Panc1 (cell line): ENCODE results near the gene LIN28B.

Experiments
- CTCF ChIP-seq: fragments of 450-650 bp; IDR thresholded peaks from 2 replicates; pipeline ENCODE4 v1.5.1; 2017; ENCODE audit warnings: mild to moderate bottlenecking
- POLR2AphosphoS5 ChIP-seq: IDR thresholded peaks from 2 replicates; pipeline ENCODE4 v1.6.1; 2012; ENCODE audit warnings: mild to moderate bottlenecking, low read depth, low read length, moderate library complexity
- SIN3A ChIP-seq: IDR thresholded peaks from 2 replicates; pipeline ENCODE4 v1.6.1; 2012; ENCODE audit warnings: low read depth, mild to moderate bottlenecking, low read length, moderate library complexity, borderline replicate concordance; ENCODE audit not compliant: insufficient read depth
- TCF7L2 ChIP-seq: IDR thresholded peaks from 2 replicates; pipeline ENCODE4 v1.6.1; 2011; ENCODE audit warnings: mild to moderate bottlenecking, low read depth, low read length, inconsistent platforms
- TF ChIP-seq, protein P1 (sequence below), 2 experiments: IDR thresholded peaks; 2 replicates each; pipeline ENCODE4 v1.6.1; 2011 to 2012; ENCODE audit warnings: low read depth in 2 of 2, control low read depth in 1 of 2, low read length in 1 of 2, mild to moderate bottlenecking in 1 of 2, moderate library complexity in 1 of 2; ENCODE audit not compliant: insufficient read depth in 1 of 2

DNA sequence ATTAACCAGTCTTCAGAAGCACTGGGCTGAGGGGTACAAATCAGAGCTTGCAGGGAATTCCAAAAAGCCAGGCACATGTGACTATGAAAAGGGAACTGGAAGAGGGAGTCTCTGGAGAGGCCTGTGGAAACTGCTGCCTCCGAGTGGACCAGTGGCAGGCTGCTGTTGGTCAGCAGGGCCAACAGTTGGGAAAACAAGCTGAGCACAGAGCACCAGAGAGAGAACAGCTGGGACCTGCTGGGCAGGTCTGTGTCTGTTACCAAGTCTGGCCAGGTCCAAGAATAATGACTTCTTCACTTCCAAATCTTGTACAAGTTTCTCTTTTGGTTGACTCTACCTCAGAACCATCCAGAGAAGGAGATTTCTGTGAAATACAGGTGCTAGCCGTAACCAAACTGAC is 81.4 kb downstream of the LIN28B start:
- no peak; the same call in 1 of the 2 replicates for TF ChIP-seq CTCF
- TF ChIP-seq SIN3A = no peak
- TF ChIP-seq POLR2AphosphoS5 = no peak
- TF ChIP-seq, protein P1, sequence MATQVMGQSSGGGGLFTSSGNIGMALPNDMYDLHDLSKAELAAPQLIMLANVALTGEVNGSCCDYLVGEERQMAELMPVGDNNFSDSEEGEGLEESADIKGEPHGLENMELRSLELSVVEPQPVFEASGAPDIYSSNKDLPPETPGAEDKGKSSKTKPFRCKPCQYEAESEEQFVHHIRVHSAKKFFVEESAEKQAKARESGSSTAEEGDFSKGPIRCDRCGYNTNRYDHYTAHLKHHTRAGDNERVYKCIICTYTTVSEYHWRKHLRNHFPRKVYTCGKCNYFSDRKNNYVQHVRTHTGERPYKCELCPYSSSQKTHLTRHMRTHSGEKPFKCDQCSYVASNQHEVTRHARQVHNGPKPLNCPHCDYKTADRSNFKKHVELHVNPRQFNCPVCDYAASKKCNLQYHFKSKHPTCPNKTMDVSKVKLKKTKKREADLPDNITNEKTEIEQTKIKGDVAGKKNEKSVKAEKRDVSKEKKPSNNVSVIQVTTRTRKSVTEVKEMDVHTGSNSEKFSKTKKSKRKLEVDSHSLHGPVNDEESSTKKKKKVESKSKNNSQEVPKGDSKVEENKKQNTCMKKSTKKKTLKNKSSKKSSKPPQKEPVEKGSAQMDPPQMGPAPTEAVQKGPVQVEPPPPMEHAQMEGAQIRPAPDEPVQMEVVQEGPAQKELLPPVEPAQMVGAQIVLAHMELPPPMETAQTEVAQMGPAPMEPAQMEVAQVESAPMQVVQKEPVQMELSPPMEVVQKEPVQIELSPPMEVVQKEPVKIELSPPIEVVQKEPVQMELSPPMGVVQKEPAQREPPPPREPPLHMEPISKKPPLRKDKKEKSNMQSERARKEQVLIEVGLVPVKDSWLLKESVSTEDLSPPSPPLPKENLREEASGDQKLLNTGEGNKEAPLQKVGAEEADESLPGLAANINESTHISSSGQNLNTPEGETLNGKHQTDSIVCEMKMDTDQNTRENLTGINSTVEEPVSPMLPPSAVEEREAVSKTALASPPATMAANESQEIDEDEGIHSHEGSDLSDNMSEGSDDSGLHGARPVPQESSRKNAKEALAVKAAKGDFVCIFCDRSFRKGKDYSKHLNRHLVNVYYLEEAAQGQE (IDR thresholded peaks at IDR 0.05; ENCODE audit: insufficient read depth in 1 of 2, low read depth in 2 of 2, low read length in 1 of 2) = no peak
- TF ChIP-seq TCF7L2 = no peak
